ENCODE measurements around the gene BICC1.
A peak's percentile ranks its signal among the peaks of the same experiment; 100 is the strongest.

The BICC1 gene

GRCh38 chr10:58512491-58513187 lies at the start of gene BICC1:
BICC1 (plus strand) TSS chr10:58512872; CDS start chr10:58513144, 272 bp downstream.
- DNase-seq, result peak; percentile 16

GRCh38 chr10:58464956-58465355 lies 47.7 kb upstream of the BICC1 start:
- DNase-seq, result no peak

GRCh38 chr10:58465629-58466028 lies 47.0 kb upstream of the BICC1 start:
- DNase-seq, result no peak

GRCh38 chr10:58467931-58468635 lies 44.6 kb upstream of the BICC1 start:
- DNase-seq, result no peak

- no peak for DNase-seq
These were observed 38.7 kb upstream of the BICC1 start for GRCh38 chr10:58473976-58474375.

GRCh38 chr10:58475322-58476277 lies 37.1 kb upstream of the BICC1 start:
- DNase-seq, result no peak

- no peak for DNase-seq
These were observed 35.5 kb upstream of the BICC1 start for GRCh38 chr10:58477122-58477521.

GRCh38 chr10:58477902-58478301 lies 34.8 kb upstream of the BICC1 start:
- DNase-seq, result no peak

- no peak for DNase-seq
These were observed 33.6 kb upstream of the BICC1 start for GRCh38 chr10:58479045-58479444.

- no peak for DNase-seq
These were observed 32.4 kb upstream of the BICC1 start for GRCh38 chr10:58480321-58480720.

GRCh38 chr10:58481569-58482109 lies 31.0 kb upstream of the BICC1 start:
- no peak for DNase-seq

GRCh38 chr10:58486821-58487220 lies 25.9 kb upstream of the BICC1 start:
- no peak for DNase-seq

- DNase-seq, result no peak
These were observed 23.8 kb upstream of the BICC1 start for GRCh38 chr10:58488921-58489320.

GRCh38 chr10:58502956-58503355 lies 9.7 kb upstream of the BICC1 start:
- no peak for DNase-seq

GRCh38 chr10:58508316-58508715 lies 4.4 kb upstream of the BICC1 start:
- no peak for DNase-seq

- DNase-seq, result no peak
These were observed 744 bp upstream of the BICC1 start for GRCh38 chr10:58511765-58512490.

- DNase-seq, result no peak
These were observed 777 bp downstream of the BICC1 start for GRCh38 chr10:58513188-58514110.

GRCh38 chr10:58514111-58514770 lies 1.6 kb downstream of the BICC1 start:
- DNase-seq, result no peak

GRCh38 chr10:58515291-58515941 lies 2.7 kb downstream of the BICC1 start:
- no peak for DNase-seq

- no peak for DNase-seq
These were observed 3.4 kb downstream of the BICC1 start for GRCh38 chr10:58516119-58516518.
